NOMO-1 treated with dmso at 0.1 percent for 144 hours (cell line): ENCODE measurements around the gene INPP4B.

Experiments used
- DNase-seq: peaks from one replicate; lab custom pipeline; 2025; ENCODE audit not compliant: unreplicated experiment; lab: John Stamatoyannopoulos, UW

The INPP4B gene

DNA sequence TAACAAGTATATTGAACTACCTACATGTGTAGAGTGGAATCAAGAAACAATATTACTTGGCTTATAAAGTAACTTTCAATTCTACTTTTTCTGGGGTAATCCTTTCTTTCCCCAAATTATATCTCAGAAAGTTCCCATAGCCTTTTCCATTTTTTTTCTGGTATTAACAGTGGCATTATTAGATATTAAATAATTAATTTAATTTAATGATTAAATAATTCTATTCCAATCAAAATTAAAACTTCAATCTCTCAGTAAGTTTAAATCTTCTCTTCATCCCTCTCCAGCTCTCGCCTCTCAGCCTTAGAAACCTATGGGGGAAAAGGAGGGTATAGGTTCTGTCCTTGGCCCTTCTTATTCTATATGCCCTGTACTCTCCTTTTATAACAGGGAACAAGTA lies 262.4 kb downstream of the INPP4B start:
- DNase-seq, result no peak

DNA sequence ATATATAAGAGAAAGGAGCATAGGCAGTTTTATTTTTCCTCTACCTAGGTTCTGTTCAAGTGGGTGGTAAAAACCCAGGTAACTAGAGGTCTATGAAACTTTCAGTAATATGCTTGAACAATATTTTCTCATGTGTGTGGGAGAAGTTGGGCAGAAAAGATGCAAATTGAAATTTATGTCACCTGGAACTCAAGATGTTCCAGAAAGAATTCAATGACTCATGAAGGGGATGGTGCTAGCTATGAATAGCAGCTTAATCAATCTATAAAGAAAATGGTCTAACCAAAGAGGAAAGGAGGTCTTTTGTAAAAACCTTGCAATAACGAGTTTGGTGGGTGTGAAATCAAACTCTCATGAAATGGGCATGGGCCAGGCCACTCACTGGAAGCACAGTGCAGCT lies 263.8 kb downstream of the INPP4B start:
- no peak for DNase-seq

DNA sequence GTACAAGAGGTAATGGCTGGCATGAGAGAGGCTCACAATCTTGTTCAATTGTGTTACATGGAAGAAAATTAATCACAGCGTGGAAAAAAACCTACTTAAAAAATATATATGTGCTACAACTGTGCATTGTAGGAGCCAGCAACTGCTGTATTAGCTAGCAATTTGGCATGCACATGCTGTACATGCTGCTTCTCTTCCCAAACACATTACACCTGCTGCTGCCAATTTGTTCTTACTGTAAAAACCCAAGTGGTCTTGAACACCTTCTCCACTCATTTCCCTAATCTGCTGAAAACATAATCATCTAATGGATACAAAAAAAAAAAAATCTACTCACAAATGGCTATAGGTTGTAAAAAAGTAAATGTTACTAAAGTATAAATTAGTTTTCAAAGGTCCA lies 264.2 kb downstream of the INPP4B start:
- no peak for DNase-seq

DNA sequence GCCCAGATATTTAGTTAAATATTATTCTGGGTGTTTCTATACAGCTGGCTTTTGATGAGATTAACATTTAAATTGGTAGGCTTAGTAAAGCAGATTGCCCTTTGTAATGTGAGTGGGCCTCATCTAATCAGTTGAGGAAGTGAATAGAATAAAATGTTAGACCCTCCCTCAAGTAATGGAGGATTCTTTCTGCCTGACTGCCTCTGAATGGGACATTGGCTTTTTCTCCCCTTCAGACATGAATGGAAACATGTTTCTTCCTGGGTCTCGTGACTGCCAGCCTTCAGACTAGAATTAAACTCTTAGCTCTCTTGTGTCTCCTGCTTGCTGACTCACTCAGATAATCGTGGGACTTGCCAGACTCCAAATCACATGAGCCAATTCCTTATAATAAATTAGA lies 266.7 kb downstream of the INPP4B start:
- DNase-seq, result no peak

DNA sequence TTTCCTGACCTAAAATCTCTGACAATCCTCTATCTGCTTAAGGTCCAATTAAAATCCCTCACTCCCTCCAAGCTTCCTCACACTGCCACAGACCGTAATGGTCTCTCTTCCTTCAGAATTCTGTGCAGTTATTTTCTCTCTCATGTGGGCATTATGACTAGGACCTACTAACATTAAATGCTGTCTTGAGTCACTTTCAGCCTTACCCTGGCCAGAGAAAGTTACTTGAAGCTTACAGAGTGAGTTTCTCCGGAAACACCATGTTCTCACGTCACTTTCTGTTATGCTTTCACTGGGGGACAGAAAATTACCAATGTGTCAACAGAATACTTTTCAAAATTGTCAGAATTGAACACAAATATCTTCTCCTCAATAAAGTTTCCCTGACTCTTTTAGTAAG lies 271.8 kb downstream of the INPP4B start:
- no peak for DNase-seq

DNA sequence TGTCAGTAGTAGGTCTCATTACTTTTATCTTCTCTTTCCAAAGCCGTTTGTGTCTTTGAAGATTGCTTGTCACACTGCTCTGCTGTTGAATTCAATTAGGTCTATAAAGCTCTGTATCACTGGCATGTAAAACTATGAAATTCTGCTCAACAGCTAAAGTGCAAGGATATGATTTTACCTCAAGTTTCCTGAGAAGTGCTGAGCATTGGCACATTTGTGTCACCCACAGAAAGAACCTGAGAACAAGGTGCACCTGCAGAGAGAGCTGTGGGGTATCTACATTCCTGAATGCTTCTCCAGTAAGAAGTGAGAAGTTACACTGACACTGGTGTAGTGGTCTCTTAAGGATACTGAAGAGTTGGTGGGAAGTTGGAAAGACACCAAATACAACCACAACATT lies 274.0 kb downstream of the INPP4B start:
- DNase-seq, result no peak

DNA sequence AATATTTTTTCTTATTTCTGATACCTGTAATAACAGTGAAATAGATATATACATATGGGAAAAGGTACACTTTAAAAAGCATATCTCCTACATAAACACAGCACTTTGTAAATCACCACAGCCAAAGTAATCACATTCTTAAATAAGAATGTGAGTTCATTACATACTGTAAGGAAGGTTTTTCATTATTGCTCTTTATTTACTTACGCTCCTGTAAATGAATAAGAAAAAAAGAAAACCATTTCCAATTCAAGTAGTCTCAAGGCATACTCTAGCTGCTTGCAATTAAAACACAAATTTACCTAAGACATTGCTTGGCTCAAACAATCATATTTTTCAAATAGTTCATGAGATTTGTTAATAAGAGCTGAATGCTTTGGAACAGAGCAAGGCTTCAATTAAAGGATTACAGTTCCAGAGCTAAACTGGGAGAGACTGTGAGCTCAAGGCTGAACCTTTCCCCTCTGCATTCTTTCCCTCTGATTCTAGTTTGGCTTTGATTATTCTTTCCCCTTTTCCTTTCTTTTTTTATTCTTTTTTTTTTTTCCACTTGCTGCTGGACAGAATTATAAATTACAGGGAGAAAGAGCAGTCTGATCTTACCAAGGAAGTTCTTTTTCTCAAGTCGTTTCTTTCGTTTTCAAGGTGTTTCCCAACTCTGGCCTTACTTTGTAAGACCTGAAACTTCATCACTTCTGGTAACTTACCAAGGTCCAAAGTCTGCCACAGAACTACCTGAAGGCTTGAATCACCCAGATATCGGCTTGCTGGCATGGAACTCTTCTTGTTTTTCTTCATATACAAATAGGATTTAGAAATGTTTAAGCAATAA lies 278.3 kb downstream of the INPP4B start:
- no peak for DNase-seq

DNA sequence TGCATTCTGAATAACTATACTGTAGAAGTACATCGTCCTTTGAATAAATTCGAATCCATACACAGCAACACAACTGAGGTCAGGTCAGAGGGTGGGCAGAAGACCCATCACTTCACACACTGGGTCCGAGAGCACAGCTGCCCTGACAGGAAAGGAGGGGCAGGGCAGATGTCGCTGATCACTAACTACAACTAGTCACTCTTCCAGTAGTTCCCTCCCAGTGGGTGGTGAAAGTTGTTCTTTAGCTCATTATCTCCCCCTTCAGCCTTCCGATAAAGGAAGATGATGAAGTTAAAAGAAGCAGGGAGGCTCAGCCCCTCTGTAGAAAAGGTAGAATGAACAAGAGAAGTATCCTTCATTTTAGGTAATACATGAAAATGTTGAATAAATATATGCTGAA lies 278.9 kb downstream of the INPP4B start:
- no peak for DNase-seq

DNA sequence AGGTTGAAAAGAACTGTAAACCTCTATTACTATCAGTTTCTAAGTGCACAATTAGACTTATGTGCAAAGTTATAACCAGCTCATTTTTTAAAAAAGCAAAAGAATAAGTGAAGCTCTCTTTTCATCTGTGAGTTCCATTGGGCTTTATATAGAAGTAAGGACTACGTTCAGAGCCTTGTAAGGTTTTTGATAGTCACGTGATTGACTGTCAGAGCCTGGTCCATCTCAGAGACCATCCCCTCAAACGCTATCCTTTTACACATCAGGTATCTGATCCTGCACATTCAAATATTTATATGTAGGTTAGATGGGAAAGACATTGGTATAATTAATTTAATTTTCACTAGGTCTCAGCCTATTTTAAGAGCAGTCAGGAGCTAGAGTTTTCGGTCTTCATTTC lies 279.3 kb downstream of the INPP4B start:
- no peak for DNase-seq

DNA sequence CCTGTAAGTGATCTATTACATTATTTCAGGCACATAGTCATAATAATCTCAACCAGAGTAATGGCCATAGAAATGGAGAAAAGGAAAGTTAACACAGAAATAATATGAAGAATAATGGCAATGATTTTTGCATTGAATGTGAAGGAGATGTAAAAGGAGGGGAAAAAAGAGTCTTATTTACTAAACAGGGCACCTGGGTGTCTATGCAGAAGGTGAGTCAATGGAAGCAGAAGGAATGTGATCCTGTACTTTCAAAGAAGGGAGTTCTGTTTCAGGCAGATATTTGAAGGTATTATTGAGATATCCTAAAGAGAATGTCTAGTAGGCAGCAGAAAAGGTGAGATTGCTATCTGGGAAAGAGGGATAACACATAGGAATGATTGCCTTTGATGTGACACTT lies 279.9 kb downstream of the INPP4B start:
- DNase-seq, result no peak

DNA sequence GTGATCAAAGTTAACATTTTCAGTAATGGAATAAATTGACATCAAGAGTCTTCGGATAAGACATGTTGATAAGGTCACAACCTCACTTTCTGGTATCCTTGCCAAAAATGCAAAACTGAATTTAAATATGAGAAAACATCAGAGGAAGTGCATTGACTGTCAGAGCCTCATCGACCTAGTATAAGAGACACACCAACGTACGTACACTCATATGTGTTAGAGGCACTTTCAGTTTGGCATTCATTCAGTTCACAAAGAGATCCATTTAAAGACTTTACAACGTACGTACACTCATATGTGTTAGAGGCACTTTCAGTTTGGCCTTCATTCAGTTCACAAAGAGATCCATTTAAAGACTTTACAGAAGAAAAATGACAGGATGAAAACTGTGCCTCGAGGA lies 280.3 kb downstream of the INPP4B start:
- no peak for DNase-seq

DNA sequence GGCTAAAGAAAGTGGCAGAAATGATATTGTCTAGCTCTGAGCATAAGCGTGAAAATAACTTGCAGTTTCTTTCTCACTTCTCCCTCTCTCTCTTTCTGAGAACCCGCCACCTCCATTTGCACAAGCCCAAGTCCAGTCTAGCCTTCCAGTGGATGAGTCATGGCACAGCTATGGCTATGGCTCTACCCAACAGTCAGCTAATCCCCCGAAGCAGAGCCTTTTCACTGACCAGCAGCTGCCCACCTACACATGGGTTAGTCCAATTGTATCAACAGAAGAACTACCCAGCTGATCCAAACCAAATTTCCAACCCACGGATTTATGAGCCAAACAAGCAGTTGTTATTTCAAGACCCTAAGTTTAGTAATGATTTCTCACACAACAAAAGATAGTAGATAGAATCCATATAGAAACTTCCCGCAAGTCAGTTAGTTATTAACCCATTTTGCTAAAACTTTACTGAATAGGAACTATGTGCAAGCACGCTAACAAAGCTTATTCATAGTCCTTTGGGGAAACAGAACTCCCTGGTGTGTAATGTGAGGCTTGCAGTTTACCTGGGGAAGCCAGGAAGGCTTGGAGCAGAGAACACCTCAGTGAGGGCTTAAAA lies 282.3 kb downstream of the INPP4B start:
- DNase-seq, result no peak

DNA sequence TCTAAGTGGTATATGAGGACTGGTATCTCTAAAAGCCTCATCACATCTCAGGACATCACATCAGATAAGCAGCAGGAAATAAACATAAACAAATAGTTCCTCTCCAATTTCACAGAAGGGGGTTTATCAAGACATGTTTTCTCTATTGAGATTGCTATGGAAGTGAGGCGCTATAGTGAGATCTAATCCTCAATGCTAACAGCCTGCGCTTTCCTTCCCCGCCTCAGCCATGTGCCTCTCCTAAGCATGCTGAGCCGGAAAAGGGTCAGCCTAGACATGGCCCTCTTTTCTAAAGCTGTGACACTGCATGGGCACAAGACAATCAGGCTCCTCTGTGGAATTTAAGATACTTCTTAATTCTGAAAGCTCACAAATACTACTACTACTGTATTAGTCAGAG lies 286.1 kb downstream of the INPP4B start:
- DNase-seq, result no peak

DNA sequence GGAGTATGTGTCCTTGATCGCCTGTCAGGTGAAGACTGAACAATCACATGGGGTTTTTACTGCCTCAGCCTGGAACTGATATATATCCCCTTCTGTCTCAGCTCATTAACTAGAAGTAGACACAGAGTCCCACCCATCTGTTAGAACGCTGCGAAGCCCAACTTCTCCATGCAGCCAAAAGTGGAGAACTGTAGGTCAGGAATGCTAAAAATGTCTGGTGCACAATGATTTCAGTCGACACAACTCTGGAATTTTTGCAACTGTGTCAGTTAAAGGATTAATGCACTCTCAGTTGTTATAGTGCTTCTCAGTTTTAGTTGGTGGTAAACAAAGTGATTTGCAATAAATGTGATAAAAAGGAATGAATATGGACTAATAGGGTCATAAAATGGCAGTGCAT lies 287.2 kb downstream of the INPP4B start:
- DNase-seq, result no peak

DNA sequence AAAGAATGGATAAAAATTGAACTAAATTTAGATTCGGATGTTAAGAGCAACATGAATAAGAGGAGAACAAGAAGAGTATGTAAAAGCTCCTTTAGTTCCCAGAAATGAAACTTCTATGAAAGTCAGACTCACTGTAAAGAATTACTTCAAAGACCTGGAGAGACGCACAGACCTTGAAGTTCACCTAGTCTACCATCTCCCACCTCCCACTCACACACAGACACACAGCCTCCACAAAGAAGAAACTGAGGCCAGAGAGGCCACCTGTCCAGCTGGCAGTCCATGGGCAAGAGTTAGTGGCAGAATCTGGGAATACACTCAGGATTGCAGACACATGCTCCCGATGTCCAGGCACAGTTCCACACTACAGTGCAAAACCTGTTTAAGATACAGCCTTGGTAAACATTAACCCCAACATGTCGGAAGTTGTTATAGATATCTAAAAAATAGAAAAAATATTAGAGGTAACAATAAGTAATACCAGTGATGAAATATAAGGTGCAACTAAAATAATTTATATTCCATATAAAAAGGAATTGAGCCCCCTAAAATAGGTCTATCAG lies 288.8 kb downstream of the INPP4B start:
- DNase-seq, result no peak

DNA sequence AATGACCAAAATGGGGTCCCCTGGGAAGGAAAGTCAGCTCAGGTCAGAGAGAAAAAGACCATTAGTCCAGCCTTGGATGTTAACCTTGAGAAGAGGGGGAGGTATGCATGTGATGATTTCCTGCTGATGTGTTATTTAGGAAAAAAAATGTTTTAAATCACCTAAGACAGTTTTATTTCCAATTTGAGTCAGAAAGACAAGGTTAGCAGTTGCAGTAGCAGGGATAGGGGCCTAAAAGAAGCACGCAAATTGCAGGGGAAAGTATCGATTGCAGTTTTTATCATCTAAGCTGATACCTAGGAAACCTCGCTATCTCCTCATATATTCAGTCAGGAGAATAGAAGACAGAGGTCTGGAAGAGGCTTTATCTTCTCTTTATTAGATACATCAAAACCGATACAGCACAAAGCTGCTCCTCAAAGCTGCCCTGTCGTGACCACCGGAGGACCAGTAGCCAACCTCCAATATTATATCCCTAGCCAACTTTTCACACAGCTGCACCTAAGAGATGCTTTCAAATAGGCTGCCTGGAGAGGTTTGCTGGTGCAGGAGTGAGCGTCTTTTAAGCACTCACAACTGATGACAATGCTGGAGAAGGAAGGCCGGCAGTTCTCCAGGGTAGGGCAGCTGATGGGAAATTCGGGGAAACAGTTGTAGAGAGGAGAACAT lies 289.4 kb downstream of the INPP4B start:
- no peak for DNase-seq

DNA sequence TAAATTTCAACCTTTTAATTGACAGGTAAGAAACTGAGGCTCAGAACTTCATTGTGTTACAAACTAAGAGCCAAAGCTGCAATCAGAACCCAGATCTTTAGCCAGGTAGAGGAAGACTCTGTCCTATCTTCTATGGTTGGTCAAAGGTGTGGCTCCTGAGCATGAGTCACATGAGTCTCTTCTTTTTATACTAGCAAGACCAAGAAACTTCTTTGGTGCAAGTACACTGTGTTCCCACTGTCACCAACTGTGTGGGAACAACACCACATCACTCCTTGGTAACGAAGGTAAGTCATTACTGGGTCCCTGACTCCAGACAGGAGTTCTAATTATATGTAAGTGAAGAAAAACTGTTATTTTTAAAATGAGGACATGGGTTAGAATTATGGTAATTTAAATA lies 290.1 kb downstream of the INPP4B start:
- DNase-seq, result no peak

DNA sequence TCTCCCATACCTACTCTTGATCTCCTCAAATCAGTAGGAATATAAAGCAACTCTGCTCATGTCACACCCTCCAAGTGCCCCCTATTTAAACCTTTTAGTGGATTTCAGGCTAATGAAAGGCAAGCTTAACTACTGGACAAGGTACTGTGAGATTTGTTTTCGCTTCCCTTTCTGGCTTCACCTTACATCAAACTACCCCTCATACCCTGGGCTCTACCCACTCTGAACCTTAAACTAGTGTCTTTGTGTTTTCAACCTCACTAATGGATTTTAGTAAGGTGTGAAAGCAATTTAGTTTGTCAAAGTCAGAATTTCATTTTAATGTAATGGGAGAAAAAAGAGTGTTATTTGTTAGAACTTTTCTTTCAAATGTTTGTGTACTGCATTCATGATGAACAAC lies 291.7 kb downstream of the INPP4B start:
- DNase-seq, result no peak

DNA sequence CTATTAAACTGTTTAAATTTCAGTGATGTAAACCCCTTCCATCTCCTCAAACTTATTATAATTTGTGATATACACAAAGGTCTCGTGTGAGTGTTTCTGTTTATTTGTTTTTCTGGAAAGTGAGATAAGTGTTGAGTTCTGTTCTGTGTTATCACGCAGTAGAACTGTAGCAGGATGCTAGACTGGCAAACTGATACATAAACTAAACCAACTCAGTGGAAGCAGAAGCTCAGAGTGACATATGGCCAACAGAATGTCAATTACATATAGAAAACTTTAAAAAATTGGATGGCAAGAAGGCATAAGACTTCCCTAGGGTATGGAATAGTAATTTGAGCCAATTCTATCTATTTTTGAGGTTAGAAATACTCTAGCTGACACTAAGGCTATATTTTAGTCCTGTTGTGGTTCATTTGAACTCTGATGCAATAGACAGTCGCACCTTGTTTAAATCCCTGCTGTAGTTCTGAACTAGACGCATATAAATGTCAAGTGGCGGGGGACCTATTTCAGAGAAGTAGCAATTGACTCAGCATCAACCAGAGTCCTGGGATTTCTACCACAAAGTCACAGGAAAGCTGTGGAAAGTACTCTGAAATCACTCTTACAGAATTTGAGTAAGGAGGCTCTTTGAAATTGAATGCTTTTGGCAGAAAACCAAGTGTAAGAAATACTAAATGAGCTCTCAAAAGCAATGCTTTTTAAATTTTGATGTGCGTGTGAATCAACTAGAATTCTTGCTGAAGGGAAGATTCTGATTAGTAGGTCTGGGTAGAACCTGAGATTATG lies 294.4 kb downstream of the INPP4B start:
- DNase-seq, result no peak

DNA sequence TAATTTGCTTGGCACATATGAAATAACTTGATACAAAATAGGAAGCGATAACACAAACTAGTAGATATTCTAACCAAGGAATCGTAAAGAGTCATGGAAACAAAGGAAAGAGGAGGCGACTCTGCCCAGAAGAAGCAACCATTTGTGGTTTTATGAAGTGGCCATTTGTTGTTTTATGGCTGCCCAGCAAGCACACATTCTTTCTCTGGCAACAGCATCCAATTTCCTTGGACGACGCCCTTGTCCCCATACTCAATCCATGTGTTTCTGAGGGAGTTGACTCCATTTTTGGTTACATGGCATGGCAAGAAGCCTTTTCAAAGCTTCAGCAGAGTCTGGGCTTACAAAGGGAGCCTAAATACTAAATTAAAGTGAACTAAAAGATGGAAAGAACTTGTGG lies 295.1 kb downstream of the INPP4B start:
- DNase-seq, result no peak

DNA sequence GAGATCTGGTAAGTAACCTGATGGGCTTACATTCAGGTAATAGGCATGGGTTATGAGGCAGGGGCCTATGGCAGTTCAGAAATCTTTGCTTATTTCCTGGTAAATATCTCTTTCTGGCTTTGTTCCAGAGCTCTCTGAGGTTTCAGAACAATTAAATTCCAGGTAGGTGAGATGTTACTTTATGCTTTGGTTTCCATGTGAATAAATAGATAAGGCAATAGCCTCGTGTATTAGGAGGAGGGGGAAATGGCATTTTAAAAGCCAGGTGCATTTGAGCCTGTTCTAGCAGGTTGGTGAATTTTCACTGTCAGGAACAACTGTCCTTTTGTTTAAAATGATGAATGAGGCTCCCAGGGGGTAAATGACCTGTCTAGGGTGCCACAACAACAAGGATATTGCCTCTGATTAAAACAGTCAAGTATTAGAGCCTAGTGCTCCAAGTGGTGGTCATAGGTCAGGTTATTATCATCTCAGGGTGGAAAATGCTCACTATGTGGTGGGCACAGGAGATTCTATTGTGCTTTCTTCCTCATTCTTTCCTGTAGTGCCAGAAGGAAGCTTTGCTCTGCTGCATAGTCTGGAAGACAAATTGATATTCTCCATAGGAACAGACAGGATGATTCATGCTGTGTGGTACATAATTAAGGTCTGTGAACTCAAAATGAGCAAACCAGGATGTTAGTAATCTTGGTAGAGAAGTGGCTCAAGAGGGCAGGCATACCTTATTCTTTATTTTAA lies 296.2 kb downstream of the INPP4B start:
- DNase-seq, result no peak
